ENCODE results near the gene DNAH6. TPM values are rescaled to one million over a fixed set of nuclear protein-coding genes. Genes with fewer than 3 reads are reported as not detected.

DNAH6 gene
- total RNA-seq, 1 donor from 2014 or later = 0.14 TPM

GRCh38 chr2:84840306-84840705, 324.0 kb downstream of the DNAH6 start:
- no peaks in the 10 kb centered on the region for H3K4me1 ChIP-seq
- peaks cover 25% of the 10 kb centered on the region for H3K9me3 ChIP-seq (replicated peaks)
- TF ChIP-seq CTCF (IDR thresholded peaks at IDR 0.05; ENCODE audit: borderline replicate concordance) = no peak
- H3K36me3 ChIP-seq = no peaks in the 10 kb centered on the region
- no peaks in the 10 kb centered on the region for H3K27me3 ChIP-seq (ENCODE audit: low read depth)
- no peak overlapping the region for H3K27ac ChIP-seq (replicated peaks)
- intact Hi-C loops (cut with micrococcal nuclease) = no loop called here
- H3K4me3 ChIP-seq = no peak overlapping the region
- DNase-seq = no peak

GRCh38 chr2:84841577-84841976, 325.3 kb downstream of the DNAH6 start:
- Histone ChIP-seq H3K4me1 (no peaks in the 10 kb centered on the region), H3K9me3 (replicated peaks) (peaks cover 12% of the 10 kb centered on the region), H3K4me3 (no peak overlapping the region), H3K27ac (replicated peaks) (no peak overlapping the region), H3K27me3 (ENCODE audit: low read depth) (no peaks in the 10 kb centered on the region), H3K36me3 (no peaks in the 10 kb centered on the region)
- TF ChIP-seq CTCF (IDR thresholded peaks at IDR 0.05; ENCODE audit: borderline replicate concordance) = no peak
- intact Hi-C loops (cut with micrococcal nuclease) = no loop called here
- DNase-seq = no peak

- Histone ChIP-seq H3K36me3 (no peaks in the 10 kb centered on the region), H3K27me3 (ENCODE audit: low read depth) (no peaks in the 10 kb centered on the region), H3K4me3 (no peak overlapping the region), H3K9me3 (replicated peaks) (no peaks in the 10 kb centered on the region), H3K4me1 (no peaks in the 10 kb centered on the region), H3K27ac (replicated peaks) (no peak overlapping the region)
- no peak for DNase-seq
- TF ChIP-seq CTCF (IDR thresholded peaks at IDR 0.05; ENCODE audit: borderline replicate concordance) = no peak
- intact Hi-C loops (cut with micrococcal nuclease) = no loop called here
Observed at GRCh38 chr2:84844141-84844540, 327.8 kb downstream of the DNAH6 start.

GRCh38 chr2:84846041-84846663, 329.9 kb downstream of the DNAH6 start:
- Histone ChIP-seq H3K27me3 (ENCODE audit: low read depth) (no peaks in the 10 kb centered on the region), H3K27ac (replicated peaks) (no peak overlapping the region), H3K4me3 (no peak overlapping the region), H3K9me3 (replicated peaks) (no peaks in the 10 kb centered on the region), H3K4me1 (no peaks in the 10 kb centered on the region), H3K36me3 (no peaks in the 10 kb centered on the region)
- no peak for TF ChIP-seq CTCF (IDR thresholded peaks at IDR 0.05; ENCODE audit: borderline replicate concordance)
- DNase-seq = no peak
- intact Hi-C loops (cut with micrococcal nuclease) = no loop called here

GRCh38 chr2:84846741-84847142, 330.4 kb downstream of the DNAH6 start:
- H3K4me1 ChIP-seq = no peaks in the 10 kb centered on the region
- H3K4me3 ChIP-seq = no peak overlapping the region
- H3K27me3 ChIP-seq (ENCODE audit: low read depth) = no peaks in the 10 kb centered on the region
- DNase-seq = no peak
- no peak overlapping the region for H3K27ac ChIP-seq (replicated peaks)
- H3K9me3 ChIP-seq (replicated peaks) = no peaks in the 10 kb centered on the region
- no peaks in the 10 kb centered on the region for H3K36me3 ChIP-seq
- intact Hi-C loops (cut with micrococcal nuclease) = no loop called here
- no peak for TF ChIP-seq CTCF (IDR thresholded peaks at IDR 0.05; ENCODE audit: borderline replicate concordance)
